ENCODE data around the gene ANXA1.

GRCh38 chr9:73125651-73126050 is 26.0 kb upstream of the ANXA1 start:
- TF ChIP-seq, protein P1, sequence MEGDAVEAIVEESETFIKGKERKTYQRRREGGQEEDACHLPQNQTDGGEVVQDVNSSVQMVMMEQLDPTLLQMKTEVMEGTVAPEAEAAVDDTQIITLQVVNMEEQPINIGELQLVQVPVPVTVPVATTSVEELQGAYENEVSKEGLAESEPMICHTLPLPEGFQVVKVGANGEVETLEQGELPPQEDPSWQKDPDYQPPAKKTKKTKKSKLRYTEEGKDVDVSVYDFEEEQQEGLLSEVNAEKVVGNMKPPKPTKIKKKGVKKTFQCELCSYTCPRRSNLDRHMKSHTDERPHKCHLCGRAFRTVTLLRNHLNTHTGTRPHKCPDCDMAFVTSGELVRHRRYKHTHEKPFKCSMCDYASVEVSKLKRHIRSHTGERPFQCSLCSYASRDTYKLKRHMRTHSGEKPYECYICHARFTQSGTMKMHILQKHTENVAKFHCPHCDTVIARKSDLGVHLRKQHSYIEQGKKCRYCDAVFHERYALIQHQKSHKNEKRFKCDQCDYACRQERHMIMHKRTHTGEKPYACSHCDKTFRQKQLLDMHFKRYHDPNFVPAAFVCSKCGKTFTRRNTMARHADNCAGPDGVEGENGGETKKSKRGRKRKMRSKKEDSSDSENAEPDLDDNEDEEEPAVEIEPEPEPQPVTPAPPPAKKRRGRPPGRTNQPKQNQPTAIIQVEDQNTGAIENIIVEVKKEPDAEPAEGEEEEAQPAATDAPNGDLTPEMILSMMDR (conservative IDR thresholded peaks at IDR 0.05; ENCODE audit: low read depth, low read length) = no peak
- TF ChIP-seq EZH2phosphoT487 (IDR thresholded peaks at IDR 0.05; ENCODE audit: borderline replicate concordance, low read length) (no peak), EZH2 (IDR thresholded peaks at IDR 0.05; ENCODE audit: low read length, unreplicated experiment) (no peak)

All from PC-3 (cell line).